HG02840 (cell line): ENCODE results near the gene IL17RC.

Experiments
- ATAC-seq: cut with Tn5 transposase; IDR thresholded peaks from one replicate; pipeline ENCODE4 v1.9.1; 2021; ENCODE audit warnings: mild to moderate bottlenecking, moderate library complexity, moderate number of reproducible peaks; ENCODE audit not compliant: unreplicated experiment, low FRiP score

IL17RC gene

DNA sequence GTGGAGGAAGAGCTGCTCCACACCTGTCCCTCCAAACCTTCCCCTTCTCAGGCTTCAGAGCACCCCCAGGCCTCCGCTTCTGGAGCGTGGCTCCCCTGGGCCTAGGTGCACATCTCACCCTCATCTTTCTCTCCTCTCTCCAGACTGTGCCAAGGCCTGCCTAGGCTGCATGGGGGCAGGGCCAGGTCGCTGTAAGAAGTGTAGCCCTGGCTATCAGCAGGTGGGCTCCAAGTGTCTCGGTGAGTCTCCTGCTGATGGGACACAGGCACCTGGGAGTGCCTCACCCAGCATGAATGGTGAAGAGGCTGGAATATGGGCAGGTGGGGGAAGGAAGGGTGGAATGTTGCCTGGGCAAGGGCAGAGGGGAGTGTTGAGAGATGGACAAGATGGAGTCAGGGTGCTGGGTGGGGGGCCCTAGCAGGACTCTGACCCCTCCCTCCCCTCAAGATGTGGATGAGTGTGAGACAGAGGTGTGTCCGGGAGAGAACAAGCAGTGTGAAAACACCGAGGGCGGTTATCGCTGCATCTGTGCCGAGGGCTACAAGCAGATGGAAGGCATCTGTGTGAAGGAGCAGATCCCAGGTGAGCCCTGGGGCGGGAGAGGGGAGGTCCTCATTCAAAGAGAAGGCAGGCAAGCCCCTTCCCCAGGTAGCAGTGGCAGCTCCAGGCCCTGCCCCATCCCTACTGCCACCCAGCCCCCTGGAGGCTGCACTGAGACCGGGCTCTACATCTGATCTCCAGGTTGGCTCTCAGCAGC, 26.2 kb downstream of the IL17RC start:
- no peak for ATAC-seq

DNA sequence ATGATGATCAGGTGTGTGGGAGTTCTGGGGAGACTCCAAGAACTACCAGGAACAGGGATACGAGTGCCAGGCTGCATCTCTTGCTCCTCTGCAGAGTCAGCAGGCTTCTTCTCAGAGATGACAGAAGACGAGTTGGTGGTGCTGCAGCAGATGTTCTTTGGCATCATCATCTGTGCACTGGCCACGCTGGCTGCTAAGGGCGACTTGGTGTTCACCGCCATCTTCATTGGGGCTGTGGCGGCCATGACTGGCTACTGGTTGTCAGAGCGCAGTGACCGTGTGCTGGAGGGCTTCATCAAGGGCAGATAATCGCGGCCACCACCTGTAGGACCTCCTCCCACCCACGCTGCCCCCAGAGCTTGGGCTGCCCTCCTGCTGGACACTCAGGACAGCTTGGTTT, 27.4 kb downstream of the IL17RC start:
- ATAC-seq = no peak

DNA sequence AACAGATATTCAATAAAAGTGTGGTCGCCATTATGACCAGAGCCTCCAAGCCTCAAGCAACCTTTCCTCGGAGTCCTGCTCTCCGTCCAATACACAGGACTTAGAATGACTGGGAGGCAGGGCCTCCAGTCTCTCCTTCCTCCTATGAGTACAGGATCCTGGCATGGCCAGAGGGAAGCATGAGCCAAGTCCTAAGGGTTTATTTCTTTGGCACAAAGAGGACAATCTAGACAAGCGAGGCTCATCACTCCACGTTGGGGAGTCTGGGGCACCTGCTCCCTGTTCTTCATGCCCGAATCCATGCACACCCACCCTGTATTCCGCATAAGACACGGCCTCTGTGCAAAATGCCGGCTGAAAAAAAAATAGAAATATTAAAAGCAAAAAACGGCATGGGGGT, 28.5 kb downstream of the IL17RC start:
- ATAC-seq = no peak

DNA sequence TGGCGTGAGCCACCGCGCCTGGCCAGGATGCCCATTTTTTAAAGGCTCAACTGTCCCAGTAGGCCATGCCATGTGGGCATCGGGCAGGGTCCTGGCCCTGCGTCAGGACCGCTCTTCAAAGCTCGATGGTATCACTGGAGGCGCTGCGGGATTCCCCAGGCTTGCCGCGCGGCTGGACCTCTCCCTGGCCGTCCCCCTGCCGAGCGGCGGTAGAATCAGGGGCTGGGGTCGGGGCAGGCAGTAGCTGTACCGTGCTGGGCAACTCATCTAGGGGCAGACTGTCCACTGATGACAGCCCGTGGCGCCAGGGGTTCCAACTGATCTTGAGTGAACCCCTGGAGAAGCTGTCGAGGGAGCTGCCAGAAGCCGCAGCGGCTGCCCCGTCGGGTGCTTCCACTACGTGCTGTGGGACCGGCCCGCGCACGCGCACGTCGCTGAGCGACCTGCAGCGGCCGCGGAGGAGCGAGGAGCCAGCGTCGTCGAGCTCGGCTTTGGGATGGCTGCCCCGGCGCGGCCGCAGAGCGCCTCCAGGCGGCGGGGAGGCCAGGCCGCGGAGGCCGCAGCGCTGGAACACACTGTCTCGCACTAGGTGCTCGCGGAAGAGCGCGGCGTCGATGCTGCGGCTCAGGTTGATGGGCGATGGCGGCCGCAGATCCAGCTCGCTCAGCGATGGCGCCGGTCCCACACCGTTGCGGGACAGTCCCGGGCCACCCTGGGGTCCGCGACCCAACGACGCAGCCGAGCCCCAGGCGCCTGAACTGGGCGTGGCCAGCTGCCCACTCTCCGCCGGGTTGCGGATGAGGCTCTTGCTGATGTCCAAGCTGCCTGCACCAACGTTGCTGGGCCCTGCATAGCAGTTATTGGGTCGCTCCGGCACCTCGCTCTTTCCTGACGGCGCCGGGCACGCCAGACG, 29.5 kb downstream of the IL17RC start:
- ATAC-seq = no peak

DNA sequence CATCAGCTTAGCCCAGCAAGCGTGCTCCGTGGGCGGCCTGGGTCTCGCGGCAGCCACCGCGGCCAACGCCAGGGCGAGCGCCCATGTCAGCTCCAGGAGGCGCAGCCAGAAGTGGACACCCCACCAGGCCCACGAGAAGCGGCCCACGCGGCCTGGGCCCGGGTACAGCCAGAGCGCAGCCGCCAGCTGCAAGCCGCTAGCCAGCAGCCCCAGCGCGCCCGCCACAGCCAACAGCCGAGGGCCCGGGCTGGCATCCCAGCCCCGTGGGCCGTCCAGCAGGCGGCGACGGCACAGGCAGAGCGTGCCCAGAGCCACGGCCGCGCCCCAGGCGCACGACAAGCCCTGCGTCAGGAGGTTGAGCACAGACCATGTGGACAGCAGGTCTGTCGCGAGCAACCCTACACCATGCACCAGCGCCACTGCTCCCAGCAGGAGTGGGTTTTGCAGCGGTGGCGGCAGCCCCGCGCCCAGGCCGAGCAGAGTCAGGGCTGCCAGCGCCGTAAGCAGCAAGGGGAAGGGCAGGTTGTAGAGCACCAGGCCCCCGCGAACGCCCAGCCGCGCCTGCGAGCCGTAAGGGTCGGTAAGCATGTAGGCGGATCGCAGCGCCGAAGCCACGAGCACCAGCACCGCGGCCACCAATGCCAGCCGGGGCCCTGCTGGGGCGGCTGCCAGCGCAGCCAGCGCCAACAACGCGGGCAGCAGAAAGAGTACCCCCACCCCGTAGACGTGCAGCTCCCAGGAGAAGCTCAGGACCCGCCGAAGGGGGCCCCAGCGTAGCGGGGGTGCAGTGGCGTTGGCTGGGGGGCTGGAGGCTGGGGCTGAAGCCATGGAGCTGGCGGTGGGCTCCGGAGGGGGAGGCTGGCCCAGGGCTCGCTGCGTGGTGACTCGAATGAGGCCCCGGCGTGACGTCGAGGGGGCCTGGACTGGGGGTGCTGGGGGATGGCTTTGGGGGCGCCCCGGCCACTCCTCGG, 30.4 kb downstream of the IL17RC start:
- no peak for ATAC-seq

DNA sequence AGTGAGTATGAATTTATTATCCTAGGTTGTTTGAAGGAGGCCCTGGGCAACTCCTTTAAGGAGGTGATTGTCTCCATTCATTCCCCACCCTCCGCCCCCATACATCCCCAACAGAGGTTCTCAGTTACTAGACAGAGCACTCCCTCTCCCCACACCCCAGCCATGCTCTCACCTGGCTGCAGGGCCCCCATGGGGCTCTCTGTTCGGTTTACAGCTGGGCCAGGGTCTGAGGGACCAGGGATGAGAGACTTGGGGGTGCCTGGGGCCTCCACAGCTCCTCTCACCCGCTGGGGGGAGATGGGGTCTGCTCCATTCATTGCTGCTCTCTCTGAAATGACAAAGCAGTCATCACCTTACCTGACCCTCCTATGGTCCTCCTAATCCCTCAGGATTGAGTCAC, 31.7 kb downstream of the IL17RC start:
- ATAC-seq = no peak

DNA sequence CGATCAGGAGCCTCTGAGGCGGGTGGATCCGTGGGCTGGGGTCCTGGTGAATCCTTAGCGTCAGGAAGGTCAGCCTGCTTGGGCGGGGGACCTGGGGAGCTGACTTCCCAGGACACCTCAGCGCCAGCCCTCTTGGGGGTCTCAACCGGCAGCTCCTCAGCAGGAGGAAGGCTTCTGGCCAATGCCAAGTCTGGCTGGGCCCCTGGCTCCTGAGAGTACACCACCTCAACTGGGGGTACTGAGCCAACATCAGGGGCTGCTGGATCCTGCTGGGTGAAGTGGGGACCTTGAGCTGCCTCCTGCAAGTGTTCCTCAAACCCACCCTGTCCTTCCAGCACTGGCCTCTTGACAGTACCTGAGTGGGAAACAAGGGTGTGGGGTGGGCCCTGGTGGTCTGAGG, 32.2 kb downstream of the IL17RC start:
- no peak for ATAC-seq

DNA sequence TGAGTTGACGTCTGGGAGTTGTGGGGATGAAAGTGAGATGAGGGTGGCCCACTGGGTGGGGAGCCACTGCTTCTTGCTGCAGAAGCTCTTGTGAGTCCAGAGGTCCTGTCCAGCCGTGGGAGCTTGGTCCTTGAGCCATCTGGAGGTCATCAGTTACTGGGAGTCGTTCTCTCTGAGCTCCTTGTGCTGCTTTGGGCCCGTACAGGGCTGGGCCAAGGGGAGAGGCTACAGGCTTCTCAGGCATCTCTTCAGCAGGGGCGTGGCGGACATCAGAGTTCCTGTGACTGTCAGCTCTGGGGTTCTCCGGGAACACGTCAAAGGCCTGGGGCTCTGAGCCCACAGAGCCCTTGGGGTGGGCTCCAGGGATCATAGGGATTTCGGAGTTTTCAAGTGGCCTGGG, 32.7 kb downstream of the IL17RC start:
- ATAC-seq = no peak

DNA sequence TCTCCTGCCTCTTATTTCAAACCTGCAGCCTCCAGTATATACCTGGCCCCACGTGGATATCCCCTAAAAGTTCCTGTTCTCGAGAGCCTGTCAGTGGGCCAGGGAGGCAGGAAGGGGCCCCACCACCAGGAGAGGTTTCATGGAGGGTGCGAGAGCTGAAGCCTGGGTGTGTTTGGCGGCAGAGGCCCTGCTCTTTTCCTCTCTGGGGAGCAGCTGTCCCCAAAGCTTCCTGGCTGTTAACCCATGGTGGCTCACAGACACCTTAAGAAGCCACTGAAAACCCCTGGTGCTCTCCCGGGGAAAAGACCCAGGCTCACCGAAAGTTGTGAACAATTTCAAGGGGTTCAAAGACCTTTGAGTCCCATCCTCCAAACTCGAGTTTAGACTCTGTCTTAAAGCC, 34.2 kb downstream of the IL17RC start:
- ATAC-seq = no peak

DNA sequence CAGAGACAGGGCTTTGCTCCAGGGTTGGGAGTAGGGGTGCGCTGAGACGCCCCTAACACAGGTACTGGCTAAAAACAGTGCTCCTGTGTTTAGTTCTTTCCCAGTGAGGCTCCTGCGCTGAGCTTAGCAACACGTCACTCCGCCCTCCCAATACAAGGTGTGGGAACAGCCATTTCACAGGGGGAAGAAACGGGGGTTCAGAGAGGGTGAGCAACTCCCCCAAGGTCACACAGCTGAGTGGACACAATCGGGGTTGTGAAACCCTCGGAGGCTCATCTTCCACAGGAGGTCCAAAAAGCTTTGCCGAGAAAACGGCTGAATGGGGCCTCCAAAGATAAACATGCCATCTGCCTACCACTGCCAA, 34.7 kb downstream of the IL17RC start:
- ATAC-seq = no peak

DNA sequence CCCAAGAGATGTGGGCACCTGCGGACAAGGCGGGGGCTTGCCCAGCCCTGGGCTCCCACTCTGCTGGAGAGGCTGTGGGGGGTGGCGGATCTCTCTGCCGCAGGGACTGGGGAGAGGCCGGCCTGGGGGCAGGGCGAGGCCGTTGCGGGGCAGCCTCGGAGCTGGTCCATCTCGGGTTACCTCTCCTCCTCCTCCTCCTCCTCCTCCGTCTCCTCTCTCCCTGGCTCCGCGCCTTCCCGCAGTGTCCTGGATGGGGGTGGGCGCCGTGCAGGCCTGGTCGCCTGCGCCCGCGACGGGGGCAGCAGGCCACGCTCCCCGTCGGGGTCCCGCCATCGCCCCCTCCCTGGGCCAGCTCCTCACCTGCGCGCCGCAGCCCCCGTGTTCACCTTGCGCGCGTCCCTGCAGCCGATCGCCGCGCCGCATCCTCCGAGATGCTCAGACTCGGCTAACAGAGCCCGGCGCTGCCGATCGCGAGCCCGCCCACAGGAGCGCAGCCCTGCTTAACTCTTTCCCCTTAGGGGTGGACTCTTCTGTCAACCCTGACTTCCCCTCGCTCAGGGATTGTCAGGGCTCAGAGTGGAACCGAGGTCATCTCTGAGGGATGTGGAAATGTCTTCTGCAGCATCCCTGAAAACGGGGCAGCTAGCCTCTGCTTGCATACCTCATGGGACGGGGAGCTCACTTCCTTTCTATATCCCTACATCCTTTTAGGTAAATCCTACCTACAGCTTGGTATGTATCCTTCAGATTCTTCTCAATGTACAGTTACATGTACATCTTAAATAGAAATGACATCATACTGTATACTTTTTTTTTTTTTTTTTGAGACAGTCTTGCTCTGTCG, 35.3 kb downstream of the IL17RC start, which contains the start of gene PRRT3:
Gene PRRT3, minus strand, starts transcription at position 447 of the 844 bp plus-strand sequence. CDS start 2,293 bp downstream, outside the sequence.
- ATAC-seq = no peak

DNA sequence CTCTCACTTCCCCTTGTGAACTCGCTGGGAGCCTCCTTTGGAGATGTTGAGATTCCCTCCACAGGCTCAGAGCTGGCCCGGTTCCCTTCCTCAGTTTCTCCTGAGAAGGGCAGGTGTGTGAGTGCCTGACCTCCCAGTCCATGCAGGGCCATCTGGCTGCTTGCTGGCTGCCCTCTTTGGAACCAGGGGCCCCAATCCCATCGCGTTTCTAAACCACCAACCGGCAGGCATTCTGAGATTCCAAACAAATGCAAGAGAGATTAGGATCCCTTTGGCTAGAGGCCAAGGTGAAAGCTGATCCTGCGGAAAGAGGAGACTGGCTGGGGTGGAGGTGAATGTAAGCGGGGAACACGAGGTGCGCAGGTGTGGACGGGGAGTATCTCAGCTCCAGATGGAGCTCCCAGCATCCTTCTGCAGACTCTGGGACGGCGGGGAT, 38.2 kb downstream of the IL17RC start:
- no peak for ATAC-seq

DNA sequence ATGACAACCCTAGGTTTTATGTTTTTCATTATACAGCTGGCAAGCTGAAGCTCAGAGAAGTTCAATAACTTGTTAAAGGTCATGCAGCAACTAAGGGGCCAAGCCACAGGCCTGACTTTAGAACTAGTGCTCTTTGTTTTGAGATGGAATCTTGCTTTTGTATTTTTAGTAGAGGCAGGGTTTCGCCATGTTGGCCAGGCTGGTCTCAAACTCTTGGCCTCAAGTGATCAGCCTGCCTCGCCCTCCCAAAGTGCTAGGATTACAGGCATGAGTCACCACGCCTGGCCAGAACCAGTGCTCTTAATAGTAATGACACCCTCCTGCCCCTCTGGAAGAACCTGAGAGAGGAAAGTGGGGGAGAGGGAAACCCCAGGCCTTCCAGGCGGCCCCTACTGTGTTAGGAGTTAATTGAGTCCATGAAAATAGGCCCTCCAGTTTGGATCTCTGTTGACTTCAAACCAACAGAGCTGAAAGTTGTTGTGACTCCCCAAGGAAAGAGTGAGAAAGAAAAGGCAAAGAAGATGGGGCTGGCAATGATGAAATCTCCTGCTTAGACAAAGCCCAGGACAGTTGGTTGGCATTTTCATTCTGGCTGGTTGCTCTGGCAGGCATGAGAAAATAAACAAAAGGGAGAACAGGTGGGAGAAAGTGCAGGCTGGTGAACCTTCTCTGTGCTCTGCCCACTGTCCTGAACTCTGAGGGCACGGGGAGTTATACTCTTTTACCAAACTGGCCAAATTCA, 38.9 kb downstream of the IL17RC start:
- no peak for ATAC-seq

DNA sequence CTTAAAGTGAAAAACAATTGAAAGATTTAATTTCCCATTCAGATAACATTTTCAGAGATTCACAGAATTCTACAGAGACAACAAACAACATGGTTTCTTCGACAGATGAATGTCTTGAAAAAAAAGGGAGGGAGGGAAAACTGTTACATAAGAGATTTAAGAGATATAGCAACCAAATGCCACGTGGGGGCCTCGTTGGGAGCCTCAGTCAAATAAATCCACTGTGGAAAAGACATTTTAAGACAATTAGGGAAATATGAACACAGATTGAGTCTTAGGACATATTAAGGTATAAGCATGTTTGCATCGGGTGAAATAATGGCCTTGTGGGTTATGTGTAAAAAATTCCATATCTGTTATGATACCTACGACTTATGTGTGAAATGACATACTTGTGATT, 40.3 kb downstream of the IL17RC start:
- ATAC-seq = no peak

DNA sequence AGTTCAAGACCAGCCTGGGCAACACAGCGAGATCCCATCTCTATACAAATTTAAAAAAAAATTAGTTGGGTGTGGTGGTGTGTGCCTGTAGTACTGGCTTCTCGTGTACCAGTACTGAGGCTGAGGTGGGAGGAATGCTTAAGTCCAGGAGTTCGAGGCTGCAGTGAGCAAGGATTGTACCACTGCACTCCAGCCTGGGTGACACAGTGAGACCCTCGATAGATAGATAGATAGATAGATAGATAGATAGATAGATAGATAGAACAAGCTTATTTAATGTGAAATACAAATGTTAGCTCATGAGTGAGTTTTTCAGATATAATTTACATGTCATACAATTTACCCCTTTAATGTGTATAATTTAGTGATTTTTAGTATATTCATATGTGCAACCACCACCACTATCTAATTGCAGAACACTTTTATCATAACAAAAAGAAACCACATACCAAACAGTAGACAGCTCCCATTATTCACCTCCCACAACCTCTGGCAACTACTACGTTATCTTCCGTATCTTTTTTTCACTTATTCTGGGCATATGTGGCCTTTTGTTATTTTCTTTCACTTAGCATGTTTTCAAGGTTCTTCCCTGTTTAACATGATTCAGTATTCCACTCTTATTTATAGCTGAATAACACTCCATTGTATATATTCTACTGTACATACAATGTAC, 48.4 kb downstream of the IL17RC start:
- no peak for ATAC-seq

DNA sequence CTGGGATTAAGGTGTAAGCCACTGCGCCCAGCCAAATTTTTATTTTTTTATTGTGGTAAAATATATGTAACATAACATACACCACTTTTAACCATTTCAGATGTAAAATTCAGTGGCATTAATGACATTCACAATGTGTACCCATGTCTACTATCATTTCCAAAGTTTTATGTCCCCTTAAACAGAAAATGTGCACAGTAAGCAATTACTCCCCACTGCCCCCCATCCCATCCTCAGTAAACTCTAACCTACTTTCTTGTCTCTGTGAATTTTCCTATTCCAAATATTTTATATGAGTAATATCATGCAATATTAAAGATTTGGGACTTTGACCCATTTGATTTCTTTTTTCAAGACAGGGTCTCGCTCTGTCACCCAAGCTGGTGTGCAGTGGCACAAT, 49.9 kb downstream of the IL17RC start:
- no peak for ATAC-seq

DNA sequence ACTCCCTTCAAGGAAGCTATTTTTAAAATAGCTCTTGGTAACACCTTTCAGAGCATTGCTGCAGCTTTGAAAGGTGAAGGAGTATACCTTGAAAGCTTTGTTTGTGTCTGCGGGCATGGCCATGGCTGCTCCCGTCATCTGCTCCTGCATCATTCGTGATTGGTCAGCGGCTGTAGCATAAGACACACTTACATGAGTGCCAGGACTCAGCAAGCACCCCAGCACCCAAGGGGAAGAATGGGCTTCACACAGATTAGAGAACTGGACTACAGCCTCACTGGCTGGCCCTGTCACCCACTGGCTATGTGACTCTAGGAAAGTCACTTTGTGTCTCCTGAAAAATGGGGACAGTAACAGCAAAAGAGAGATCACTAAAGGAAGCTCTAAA, 52.7 kb downstream of the IL17RC start:
- no peak for ATAC-seq

DNA sequence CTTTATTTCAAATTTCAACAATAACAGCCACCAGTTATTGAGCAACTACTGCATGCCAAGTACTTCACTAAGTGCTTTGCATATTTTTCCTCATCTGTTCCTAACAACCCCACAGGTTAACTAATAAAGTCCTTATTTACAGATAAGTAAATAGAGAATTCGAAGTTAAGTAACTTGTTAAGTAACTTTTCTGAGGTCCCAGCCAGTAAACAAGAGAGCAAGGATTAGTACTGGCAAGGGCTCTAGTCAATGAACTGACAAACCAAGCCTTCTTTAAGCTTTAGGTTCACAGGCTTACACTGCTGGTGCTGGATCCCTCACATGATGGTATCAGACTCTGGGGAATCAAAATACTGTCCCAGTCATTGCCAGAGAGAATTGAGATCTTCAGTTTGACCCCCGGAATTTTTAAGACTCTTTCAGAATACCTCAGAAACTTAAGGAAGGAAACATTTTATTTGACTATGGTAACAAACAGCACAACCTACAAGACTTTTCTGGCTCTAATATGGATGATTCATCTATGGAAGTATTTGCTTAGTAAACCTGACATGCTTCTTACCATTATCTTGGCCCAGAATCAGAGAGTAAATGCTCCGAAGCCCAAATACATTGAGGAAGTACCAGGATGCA, 53.2 kb downstream of the IL17RC start:
- ATAC-seq = no peak
